ENCODE results near the gene TMEM141.
"Not testable (repeated sequence)": the region's sequence is repeated elsewhere in the genome, so short reads cannot be mapped to it uniquely, and the experiment has no call there.

Gene TMEM141

DNA sequence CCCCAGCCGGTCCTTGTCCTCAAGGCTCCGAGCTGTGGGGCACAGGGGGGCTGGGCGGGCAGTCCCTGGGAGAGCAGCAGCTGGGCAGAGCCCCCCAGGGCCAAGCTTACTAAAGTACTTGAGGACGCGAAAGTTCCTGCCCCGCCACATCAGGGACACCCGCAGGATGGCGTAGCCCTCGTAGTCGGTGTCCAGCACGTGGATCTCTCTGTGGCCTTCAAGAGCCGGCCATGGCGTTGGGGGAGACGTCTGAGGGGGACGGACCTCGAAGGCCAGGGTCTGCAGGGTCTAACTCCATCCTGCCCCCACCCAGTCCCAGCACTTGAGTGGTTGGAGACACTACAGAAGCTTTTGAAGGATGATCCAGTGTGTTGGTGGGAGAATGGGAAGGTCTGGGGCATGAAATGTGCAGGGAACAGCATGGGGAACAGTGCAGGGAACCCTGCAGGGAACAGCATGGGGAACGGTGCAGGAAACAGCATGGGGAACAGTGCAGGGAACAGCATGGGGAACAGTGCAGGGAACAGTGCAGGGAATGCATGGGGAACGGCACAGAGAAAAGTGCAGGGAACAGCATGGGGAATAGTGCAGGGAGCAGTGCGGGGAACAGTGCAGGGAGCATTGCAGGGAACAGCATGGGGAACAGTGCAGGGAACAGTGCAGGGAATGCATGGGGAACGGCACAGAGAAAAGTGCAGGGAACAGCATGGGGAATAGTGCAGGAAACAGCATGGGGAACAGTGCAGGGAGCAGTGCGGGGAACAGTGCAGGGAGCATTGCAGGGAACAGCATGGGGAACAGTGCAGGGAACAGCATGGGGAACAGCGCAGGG is 35.6 kb upstream of the TMEM141 start:
- DNase-seq = not testable (repeated sequence)

GRCh38 chr9:136756134-136756438 is 35.1 kb upstream of the TMEM141 start:
- DNase-seq = no peak

DNA sequence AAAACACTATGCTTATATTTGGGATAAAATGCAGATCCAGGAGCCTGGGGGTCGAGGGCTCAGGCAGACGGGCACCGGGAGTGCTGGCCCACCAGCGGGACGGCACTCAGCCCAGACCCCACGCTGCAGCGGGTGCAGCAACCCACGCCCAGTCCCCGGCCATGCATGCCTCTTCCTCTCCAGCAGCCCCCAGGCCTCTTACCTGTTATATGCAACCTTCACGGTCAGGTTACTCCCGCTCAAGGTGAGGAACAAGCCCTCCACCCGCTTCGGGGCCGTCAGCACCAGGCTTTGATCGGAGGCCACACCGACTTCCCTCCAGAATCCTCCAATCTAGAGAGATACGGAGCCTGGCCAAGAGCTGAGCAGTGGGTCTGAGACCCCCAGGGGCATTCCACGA is 34.3 kb upstream of the TMEM141 start:
- DNase-seq = no peak

- no peak for DNase-seq
These were observed 33.8 kb upstream of the TMEM141 start for GRCh38 chr9:136757328-136757727.

- no peak for DNase-seq
These were observed 33.4 kb upstream of the TMEM141 start for GRCh38 chr9:136757751-136758140.

DNA sequence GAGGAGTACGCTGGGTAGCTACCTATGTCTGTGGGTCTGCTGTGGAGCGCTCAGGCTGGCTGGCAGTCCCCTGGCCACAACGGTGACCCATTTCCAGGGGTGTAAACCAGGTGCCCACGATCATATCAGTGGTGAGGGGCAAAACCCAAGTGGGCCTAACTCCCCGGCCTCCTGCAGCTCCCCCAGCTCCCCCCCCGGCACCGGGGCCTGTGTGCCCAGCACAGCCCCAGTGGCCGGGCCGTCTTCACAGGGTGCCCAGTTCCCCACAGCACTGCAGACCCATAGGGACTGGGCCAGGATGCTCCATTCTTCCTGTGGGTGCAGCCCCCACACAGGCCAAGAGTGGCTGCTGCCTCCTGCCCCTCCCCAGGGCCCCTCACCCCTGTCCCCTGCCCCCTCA is 32.1 kb upstream of the TMEM141 start:
- no peak for DNase-seq

GRCh38 chr9:136759436-136760325 is 31.5 kb upstream of the TMEM141 start:
- DNase-seq = no peak

- no peak for DNase-seq
These were observed 30.7 kb upstream of the TMEM141 start for GRCh38 chr9:136760424-136760823.

- peak; percentile 9 to 67 for DNase-seq
These were observed 30.2 kb upstream of the TMEM141 start for GRCh38 chr9:136760834-136761544.

DNA sequence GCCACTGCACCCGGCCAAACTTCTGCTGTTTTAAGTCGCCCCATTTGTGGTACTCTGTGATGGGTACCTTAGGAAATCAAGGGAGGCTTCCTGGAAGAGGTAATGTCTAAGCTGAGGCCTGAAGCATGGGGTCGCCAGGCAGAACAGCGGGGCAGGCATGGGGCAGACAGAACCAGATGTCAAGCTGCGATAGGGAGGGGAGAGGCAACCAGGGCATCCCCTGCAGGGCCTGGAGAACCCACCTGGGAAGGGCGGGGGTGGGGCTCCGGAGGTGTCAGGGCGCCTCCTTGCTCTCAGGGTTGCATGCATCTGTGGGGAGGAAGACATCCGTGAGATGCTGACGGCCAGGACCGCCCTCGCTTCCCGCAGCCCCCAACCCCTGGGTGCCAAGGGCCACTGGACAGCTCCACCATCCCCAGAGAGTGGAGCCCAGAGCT is 29.6 kb upstream of the TMEM141 start:
- no peak for DNase-seq

DNA sequence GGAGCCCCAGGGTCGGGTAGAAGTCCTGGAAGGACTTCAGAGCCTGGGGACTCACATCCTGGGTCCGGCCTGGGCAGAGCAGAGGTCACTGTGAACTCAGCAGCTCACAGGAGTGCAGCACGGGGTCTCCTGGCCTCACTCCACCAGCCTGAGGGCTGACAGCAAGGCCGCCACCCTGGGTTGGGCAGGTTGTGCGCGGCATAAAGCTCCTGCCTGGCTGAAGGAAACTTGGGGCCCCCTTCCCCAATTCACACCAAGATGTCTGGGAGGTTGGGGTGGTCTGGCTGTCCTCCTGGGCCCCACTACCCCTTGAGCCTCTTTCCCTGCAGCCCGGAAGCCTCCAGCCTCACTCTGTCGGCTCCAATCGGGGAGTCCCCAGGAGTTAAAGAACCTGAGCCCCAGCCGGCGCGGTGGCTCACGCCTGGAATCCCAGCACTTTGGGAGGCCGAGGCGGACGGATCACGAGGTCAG is 28.9 kb upstream of the TMEM141 start:
- DNase-seq = no peak

DNA sequence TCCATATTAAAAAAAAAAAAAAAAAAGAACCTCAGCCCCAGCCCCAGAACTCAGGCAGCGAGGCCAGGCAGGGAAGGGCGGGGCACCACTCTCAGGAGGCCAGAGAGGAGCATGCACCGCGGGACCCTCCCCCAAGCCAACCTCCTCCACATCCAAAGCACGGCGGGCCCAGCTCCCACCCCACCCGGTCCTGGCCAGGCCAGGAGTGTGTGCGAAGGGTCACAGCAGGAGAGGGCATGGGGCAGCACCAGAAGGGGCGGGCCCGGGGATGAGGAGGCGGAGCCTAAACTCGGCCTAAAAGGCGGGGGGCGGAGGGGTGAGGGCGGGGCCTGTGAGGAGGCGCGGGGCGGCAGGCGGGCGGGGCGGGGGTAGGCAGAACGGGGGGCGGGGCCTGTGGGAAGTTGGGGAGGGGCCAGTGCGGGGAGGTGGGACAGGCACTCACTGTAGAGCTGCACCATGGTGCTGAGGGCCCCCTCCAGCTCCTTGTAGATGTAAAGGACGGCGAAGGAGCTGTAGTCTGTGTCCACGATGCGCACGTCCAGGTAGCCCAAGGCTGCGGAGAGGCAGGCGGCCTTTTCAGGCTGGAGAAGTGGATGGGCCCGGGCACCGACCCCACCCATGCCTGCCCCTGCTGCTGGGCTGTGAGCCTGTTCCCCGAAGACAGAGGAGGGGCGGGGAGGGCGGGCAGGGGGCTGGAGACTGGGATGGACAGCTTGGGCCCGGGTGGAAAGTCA is 28.1 kb upstream of the TMEM141 start:
- DNase-seq = no peak

- no peak for DNase-seq
These were observed 27.5 kb upstream of the TMEM141 start for GRCh38 chr9:136763649-136764035.

DNA sequence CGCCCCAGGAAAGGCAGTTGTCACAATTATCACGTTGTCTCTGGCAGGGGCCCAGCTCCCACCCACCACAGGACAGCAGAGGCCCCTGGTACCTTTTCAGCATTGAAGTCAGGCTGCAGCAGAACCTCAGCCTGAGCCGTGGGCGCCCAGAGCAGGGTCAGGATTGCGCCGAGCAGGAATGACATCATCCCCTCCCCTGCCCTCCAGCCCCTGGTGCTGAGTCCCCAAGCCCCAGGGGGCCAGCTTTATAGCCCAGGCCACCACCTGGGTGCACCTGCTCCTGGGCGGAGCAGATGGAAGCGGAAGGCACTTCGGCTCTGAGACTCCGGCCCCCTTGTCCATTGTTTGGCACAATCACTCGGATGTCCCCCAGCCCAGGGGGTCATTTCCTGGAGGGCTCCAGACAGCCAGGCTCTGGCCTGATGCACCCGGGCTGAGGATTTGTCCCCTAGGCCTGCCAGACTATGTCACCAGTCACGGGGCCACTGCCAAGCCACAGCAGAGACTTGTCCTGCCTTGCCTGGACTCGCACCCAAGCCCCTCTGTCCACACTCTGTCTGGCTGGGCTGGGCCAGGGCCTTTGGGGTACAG is 26.7 kb upstream of the TMEM141 start, which contains the start of gene LCN15:
Gene LCN15, minus strand, starts transcription at position 218 of the 591 bp plus-strand sequence. Its CDS starts 30 bp downstream, at position 188.
- no peak for DNase-seq

GRCh38 chr9:136765041-136765440 is 26.1 kb upstream of the TMEM141 start:
- DNase-seq = no peak

DNA sequence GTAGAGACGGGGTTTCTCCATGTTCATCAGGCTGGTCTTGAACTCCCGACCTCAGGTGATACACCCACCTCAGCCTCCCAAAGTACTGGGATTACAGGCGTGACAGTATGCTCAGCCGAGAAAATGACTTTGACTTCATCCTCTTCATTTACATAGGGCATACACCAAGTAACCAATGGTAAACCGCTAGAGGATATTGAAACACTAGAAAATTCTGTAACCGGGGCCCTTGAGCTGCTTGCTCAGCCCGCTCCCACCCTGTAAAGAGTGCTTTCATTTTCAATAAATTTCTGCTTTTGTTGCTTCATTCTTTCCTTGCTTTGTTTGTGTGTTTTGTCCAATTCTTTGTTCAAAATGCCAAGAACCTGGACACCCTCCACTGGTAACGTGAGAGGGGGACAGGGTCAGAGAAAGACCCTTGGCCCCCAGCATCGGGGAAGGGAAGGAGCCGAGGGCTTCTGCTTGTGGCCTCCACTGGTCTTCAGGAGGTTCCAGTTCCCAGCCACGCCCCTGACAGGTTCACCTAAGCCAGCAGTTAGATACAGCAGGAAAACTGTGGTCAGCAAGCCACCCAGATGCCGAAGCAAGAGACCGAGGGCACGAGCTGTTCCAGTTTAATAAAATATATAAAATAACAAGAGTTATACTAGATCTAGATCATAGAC is 25.3 kb upstream of the TMEM141 start:
- DNase-seq = not testable (repeated sequence)

DNA sequence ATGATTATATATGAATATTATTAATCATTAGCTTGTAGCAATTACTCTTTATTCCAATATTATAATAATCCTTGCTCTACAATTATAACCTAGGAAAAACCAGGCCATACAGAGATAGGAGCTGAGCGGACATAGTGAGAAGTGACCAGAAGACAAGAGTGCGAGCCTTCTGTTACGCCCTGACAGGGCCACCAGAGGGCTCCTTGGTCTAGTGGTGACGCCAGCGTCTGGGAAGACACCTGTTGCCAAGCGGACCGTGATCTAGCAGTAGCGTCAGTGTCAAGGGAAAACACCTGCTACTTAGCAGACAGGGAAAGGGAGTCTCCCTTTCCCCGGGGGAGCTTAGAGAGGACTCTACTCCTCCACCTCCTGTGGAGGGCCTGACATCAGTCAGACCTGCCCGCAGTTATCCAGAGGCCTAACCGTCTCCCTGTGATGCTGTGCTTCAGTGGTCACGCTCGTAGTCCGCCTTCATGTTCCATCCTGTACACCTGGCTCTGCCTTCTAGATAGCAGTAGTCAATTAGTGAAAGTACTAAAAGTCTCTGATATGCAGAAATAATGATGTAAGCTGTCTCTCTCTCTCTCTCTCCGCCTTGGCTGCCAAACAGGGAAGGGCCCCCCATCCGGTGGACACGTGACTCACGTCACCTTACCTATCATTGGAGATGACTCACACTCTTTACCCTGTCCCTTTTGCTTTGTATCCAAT is 24.6 kb upstream of the TMEM141 start:
- DNase-seq = peak in 1 of 2 donors; percentile 12

DNA sequence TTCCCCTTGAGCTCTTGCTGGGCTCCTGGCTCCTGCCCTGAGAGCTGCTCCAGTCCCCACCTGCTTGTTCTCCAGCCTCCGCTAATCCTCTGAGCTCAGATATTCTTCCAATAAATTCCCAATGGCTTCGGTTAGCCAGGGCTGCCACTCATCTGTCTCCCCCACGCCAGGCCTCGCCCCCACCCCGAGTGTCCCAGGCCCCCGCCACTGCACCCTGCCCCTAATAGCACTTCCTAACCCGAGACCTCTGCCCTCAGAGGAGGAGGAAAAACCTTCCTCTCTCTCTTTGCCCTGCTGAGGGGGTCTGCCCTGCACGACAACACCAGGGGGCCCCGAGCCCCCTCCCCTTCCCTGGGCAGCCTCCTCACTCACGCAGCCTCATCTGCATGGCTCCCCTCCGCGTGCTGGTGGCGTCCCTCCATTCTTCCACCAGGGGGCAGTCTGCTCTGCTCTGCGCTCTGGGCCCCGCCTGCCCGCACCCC is 21.4 kb upstream of the TMEM141 start:
- DNase-seq = peak in 1 of 2 donors; percentile 40

DNA sequence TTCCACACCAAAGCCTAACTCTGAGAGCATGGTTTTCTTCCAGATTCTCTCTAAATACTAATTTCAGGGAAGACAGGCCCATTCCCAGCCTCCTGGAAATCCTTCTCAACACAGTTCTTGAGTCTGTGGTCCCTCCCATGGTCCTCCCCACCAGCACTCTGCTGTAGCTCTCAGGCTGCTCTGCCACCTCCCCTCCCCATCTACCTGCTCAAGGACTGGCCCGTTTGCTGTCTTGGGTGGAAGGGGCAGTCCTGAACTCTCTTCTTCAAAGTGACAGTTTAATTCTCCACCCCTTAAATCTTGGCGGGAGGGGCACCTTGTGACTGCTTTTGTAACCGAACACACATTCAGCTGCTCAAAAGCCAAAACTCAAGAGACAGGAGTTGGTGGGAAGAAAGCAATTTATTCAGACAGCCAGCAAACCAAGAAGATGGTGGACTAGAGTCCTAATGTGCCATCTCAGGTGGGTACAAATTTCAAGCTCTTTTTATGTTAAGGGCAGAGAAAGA is 19.2 kb upstream of the TMEM141 start:
- DNase-seq = no peak

GRCh38 chr9:136773386-136774044 is 17.6 kb upstream of the TMEM141 start:
- peak in 1 of 2 donors; percentile 19 for DNase-seq
